ENCODE data around the gene BCAP31. TPM values are rescaled to one million over a fixed set of nuclear protein-coding genes. Genes with fewer than 3 reads are reported as not detected.

Gene BCAP31
- total RNA-seq, 4 donors from 2014 or later, result 99.0 to 126 (median 114) TPM

GRCh38 chrX:153726286-153727122 is 2.3 kb upstream of the BCAP31 start:
- peaks cover 0 to 7% (median 0%) of the 10 kb centered on the region in 3 donors for H3K36me3 ChIP-seq
- peak overlapping the region in 3 of 4 donors; percentile 21 to 83 (median 28) for H3K4me3 ChIP-seq
- no peaks in the 10 kb centered on the region for H3K9me3 ChIP-seq
- H3K27ac ChIP-seq, result peak overlapping the region; percentile 36 to 92 (median 90)
- H3K27me3 ChIP-seq, result no peaks in the 10 kb centered on the region
- peaks cover 0 to 54% (median 38%) of the 10 kb centered on the region in 4 donors for H3K4me1 ChIP-seq
- DNase-seq (ENCODE audit: low spot score in 2 of 2), result peak; percentile 24 to 43
- 37% methylated on average over 19 of the region's 35 CpGs; no CpG with 5 or more reads in 1 of the 2 donors for whole genome bisulfite sequencing, 2 donors
- TF ChIP-seq EP300 (IDR thresholded peaks at IDR 0.05) (peak in 1 of 2 donors; percentile 61), POLR2A (IDR thresholded peaks at IDR 0.05) (no peak)

- WGBS, 2 donors, result 76% methylated on average over 34 of the region's 35 CpGs; no CpG with 5 or more reads in 1 of the 2 donors
- peak in 1 of 2 donors; percentile 21 for DNase-seq (ENCODE audit: low spot score in 2 of 2)
- H3K4me1 ChIP-seq, result peaks cover 0 to 54% (median 38%) of the 10 kb centered on the region in 4 donors
Measured at GRCh38 chrX:153725832-153726285, 1.7 kb upstream of the BCAP31 start.

GRCh38 chrX:153725039-153725831 is 1.0 kb upstream of the BCAP31 start:
- 0 to 89% methylated on average over 1 to 25 of the region's 55 CpGs for WGBS, 2 donors
- Histone ChIP-seq H3K27ac (peak overlapping the region; percentile 82 to 92 (median 90)), H3K36me3 (peaks cover 0 to 14% (median 0%) of the 10 kb centered on the region in 3 donors), H3K4me1 (peaks cover 0 to 54% (median 38%) of the 10 kb centered on the region in 4 donors), H3K9me3 (no peaks in the 10 kb centered on the region), H3K4me3 (peak overlapping the region; percentile 27 to 83 (median 66)), H3K27me3 (no peaks in the 10 kb centered on the region)
- no peak for DNase-seq (ENCODE audit: low spot score in 2 of 2)
- no peak for TF ChIP-seq POLR2A (IDR thresholded peaks at IDR 0.05)
- no peak for TF ChIP-seq CTCF (IDR thresholded peaks at IDR 0.05)

More at GRCh38 chrX:153725832-153726285, 1.7 kb upstream of the BCAP31 start:
- Histone ChIP-seq H3K4me3 (peak overlapping the region in 3 of 4 donors; percentile 5 to 83 (median 28)), H3K9me3 (no peaks in the 10 kb centered on the region), H3K27ac (peak overlapping the region in 3 of 4 donors; percentile 88 to 92 (median 91)), H3K36me3 (peaks cover 0 to 8% (median 0%) of the 10 kb centered on the region in 3 donors), H3K27me3 (no peaks in the 10 kb centered on the region)
- TF ChIP-seq CTCF (IDR thresholded peaks at IDR 0.05) (no peak), POLR2A (IDR thresholded peaks at IDR 0.05) (no peak), EP300 (IDR thresholded peaks at IDR 0.05) (no peak)

GRCh38 chrX:153723351-153724251 is 586 bp downstream of the BCAP31 start:
- no peak for DNase-seq (ENCODE audit: low spot score in 2 of 2)
- Histone ChIP-seq H3K27me3 (no peaks in the 10 kb centered on the region), H3K9me3 (no peaks in the 10 kb centered on the region), H3K4me3 (peak overlapping the region; percentile 58 to 83 (median 70)), H3K4me1 (peaks cover 0 to 53% (median 38%) of the 10 kb centered on the region in 4 donors), H3K36me3 (peaks cover 0 to 24% (median 0%) of the 10 kb centered on the region in 3 donors), H3K27ac (peak overlapping the region; percentile 82 to 91 (median 86))
- TF ChIP-seq CTCF (IDR thresholded peaks at IDR 0.05), result peak in 2 of 5 experiments; percentile 8 to 13
- TF ChIP-seq POLR2A (IDR thresholded peaks at IDR 0.05), result no peak
- no peak for TF ChIP-seq EP300 (IDR thresholded peaks at IDR 0.05)
- WGBS, 2 donors, result 2 to 21% methylated on average over 8 to 58 of the region's 78 CpGs

Measured in tibial nerve (tissue), 4 donors.